Stimulated activated CD8-positive, alpha-beta memory T cell treated with anti-CD3 and anti-CD28 coated beads, Interleukin-7, amount 100 ng/mL, for 48 hours (primary cell): Measurements from ENCODE around the gene IGSF21.
"Not testable (repeated sequence)": the region's sequence is repeated elsewhere in the genome, so short reads cannot be mapped to it uniquely, and the experiment has no call there.

ENCODE experiments used
- DNase-seq, 2 donors: peaks; one replicate each; pipeline ENCODE4 v3.0.0-alpha.2; 2020; ENCODE audit warnings: low read depth in 1 of 2; ENCODE audit errors: extremely low read depth in 1 of 2

The IGSF21 gene

GRCh38 chr1:18351735-18352134 lies 244.1 kb downstream of the IGSF21 start:
- DNase-seq: no peak

- no peak for DNase-seq
Observed at GRCh38 chr1:18352636-18353265, 245.2 kb downstream of the IGSF21 start.

- DNase-seq: no peak
Observed at GRCh38 chr1:18353528-18353927, 245.9 kb downstream of the IGSF21 start.

GRCh38 chr1:18353992-18354391 lies 246.4 kb downstream of the IGSF21 start:
- DNase-seq: no peak

GRCh38 chr1:18354612-18355011 lies 247.0 kb downstream of the IGSF21 start:
- DNase-seq: no peak

- no peak for DNase-seq
Observed at GRCh38 chr1:18357622-18358230, 250.1 kb downstream of the IGSF21 start.

GRCh38 chr1:18358600-18358999 lies 251.0 kb downstream of the IGSF21 start:
- no peak for DNase-seq

GRCh38 chr1:18360251-18360650 lies 252.7 kb downstream of the IGSF21 start:
- no peak for DNase-seq

- no peak for DNase-seq
Observed at GRCh38 chr1:18362150-18362549, 254.6 kb downstream of the IGSF21 start.

- no peak for DNase-seq
Observed at GRCh38 chr1:18363436-18363835, 255.8 kb downstream of the IGSF21 start.

GRCh38 chr1:18365099-18365705 lies 257.6 kb downstream of the IGSF21 start:
- no peak for DNase-seq

- DNase-seq: not testable (repeated sequence)
Observed at GRCh38 chr1:18372505-18372904, 264.9 kb downstream of the IGSF21 start.

- no peak for DNase-seq
Observed at GRCh38 chr1:18373151-18373550, 265.6 kb downstream of the IGSF21 start.

GRCh38 chr1:18373882-18374493 lies 266.4 kb downstream of the IGSF21 start:
- DNase-seq: no peak

GRCh38 chr1:18376661-18377060 lies 269.1 kb downstream of the IGSF21 start:
- DNase-seq: no peak

- no peak for DNase-seq
Observed at GRCh38 chr1:18380288-18380687, 272.7 kb downstream of the IGSF21 start.

GRCh38 chr1:18384059-18384458 lies 276.5 kb downstream of the IGSF21 start:
- DNase-seq: no peak

- no peak for DNase-seq
Observed at GRCh38 chr1:18384471-18384870, 276.9 kb downstream of the IGSF21 start.

GRCh38 chr1:18385239-18385790 lies 277.7 kb downstream of the IGSF21 start:
- no peak for DNase-seq

GRCh38 chr1:18386591-18386990 lies 279.0 kb downstream of the IGSF21 start:
- DNase-seq: no peak

GRCh38 chr1:18387307-18387706 lies 279.7 kb downstream of the IGSF21 start:
- DNase-seq: no peak

GRCh38 chr1:18390953-18391352 lies 283.4 kb downstream of the IGSF21 start:
- DNase-seq: no peak
